HG03060 (cell line): ENCODE measurements around the gene AGO3.
"Not testable (repeated sequence)": the region's sequence is repeated elsewhere in the genome, so short reads cannot be mapped to it uniquely, and the experiment has no call there.

Experiments used
- ATAC-seq: cut with Tn5 transposase; IDR thresholded peaks from one replicate; pipeline ENCODE4 v1.9.1; 2021; ENCODE audit warnings: low read depth, moderate number of reproducible peaks; ENCODE audit not compliant: unreplicated experiment

The AGO3 gene

DNA sequence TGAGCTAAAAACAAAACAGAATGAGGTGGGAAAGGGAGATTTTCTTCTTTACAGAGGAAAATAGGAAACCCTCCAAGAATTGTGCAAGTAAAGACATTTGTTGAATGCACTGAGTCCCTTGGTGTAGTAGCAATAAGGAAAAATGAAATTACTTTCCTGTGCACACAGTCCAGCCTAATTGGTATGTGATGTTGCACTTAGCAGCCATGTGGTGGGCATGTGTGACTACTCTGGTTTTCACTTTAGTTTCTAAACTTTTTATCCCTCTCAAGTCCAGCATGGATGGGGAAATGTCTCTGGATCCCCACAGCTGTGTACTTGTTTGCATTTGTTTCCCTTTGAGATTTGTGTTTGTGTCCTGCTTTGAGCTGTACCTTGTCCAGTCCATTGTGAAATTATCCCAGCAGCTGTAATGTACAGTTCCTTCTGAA lies 7.1 kb upstream of the AGO3 start:
- no peak for ATAC-seq

GRCh38 chr1:35924838-35925237 lies 6.1 kb upstream of the AGO3 start:
- no peak for ATAC-seq

GRCh38 chr1:35925741-35926140 lies 5.2 kb upstream of the AGO3 start:
- no peak for ATAC-seq

GRCh38 chr1:35927472-35927871 lies 3.4 kb upstream of the AGO3 start:
- no peak for ATAC-seq

- no peak for ATAC-seq
Observed at GRCh38 chr1:35929730-35930592, 944 bp upstream of the AGO3 start.

DNA sequence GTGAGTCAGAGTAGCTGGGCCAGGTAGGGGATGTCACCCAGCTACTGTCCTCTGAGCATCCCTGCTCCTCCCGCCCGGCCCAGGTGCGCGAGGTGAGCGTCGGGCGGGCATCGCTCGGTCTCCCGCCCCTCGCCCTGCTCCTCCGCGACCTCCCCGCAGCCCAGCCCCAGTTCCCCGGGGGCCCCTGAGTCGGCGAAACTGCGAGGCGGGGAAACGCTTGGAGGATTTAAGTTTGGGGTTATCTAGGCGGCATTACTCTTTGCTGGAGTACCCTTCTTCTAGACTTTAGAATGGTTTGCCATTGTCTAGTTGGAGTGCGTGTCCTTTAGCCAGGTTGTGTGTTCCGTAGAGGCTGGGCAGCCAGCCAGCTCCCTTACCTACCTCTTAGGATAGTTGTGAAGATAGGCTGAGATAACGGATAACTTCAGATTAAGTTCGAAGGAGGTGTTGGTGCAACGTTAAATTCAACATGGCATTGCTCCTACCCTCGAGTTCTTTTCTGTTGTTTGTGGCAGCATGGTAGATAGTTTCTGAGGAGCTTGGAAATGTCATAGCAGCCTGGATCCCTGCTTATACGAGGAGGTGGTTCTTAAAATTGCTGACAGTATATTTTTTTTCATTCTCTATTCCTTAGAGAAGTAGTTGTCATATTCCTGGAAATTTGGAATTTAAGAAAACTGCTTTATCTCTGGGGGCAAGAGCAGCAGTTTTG lies 697 bp downstream of the AGO3 start:
- no peak for ATAC-seq

DNA sequence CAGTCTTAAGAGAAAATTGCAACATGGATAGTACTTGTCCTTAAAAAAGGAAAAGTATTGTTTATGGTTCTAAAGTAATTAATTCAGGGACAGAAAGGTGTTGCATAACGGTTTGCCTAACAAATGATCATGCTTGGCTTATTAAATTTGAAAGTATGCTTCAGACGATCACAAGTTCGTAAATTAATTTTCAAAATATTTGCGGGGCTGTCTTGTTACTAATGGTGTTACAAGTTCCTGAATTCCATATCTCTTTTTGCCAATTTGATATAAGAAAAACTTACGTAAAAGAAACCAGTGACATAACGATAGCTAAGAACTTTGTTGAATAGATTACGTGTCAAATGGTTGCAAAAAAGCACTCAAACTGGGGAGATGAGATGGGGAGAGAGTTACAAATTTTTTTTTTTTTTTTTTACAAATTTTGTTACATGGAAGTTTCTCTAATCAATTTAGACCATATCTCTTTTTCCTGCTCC lies 1.3 kb downstream of the AGO3 start:
- ATAC-seq: no peak

DNA sequence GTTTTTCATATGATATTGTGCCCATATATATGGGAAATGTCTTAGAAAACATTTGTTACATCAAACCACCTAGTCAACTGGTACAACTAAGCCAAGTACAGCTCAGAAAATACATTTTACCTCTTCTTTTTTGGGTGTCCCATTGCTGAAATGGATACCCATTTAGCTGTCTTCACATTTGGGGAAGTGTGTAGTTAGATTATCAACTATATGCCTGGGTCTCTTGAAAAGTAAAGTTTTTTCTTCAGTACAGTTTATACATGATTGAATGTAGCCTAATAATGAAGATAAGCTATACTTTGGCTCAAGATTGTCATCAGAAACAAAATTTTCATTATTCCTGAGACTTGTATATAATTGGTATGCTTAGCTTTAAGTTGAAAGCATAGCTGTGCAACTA lies 2.0 kb downstream of the AGO3 start:
- ATAC-seq: no peak

DNA sequence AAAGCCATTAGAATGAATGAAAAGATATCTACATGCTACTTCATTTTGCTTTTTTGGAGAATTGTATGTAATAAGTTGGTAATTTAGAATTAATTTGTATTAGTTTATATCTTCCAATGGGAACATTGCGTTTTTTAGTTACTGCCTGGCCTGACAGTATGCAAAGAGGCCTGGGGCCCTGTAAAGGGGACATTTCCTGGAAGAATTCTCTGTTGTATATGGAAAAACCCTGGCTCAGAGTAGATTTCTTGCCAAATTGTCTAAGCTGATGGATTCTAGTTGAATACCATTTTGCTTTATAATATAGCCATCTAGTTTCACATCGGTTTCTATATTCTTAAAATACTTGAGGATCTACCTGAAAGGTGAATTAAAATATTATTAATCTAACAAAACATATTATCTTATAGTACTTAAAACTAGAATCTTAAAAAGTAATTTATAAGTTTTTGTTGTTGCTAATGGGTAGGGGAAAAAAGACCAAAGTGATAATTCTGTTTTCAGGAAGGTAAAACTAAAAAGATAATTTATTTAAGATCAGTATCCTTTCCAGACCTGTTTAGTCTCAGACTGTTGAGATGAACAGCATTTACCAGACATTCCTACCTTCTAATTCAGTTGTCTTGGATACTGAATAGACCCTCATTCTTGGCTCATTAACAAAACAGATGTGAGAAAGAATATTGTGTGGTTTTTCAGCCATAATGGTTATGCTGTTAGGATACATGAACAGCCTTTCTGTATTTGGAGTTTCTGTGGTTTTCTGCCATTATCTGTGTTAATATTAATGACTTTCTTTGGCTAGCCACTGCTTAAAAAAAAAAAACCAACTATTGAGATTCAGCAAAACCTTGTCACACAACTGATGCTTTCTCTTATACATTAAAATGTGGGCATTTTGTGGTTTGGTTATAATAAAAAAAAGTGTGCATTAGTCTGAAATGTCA lies 4.8 kb downstream of the AGO3 start:
- no peak for ATAC-seq

DNA sequence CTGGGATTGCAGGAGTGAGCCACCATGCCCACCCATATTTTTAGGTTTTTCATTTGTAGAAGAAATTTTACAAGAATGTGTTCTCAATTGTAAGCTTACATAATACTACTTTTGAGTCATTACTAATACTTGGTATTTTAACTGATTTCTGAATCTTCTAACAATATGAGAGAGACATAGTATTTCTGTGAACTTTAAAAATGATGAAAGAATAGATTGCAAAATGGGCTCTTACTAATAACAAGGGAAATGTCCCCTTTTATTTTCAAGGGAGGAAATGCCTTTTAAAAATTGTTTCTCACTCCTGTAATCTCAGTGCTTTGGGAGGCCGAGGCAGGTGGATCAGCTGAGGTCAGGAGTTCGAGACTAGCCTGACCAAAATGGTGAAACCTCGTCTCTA lies 5.9 kb downstream of the AGO3 start:
- no peak for ATAC-seq

DNA sequence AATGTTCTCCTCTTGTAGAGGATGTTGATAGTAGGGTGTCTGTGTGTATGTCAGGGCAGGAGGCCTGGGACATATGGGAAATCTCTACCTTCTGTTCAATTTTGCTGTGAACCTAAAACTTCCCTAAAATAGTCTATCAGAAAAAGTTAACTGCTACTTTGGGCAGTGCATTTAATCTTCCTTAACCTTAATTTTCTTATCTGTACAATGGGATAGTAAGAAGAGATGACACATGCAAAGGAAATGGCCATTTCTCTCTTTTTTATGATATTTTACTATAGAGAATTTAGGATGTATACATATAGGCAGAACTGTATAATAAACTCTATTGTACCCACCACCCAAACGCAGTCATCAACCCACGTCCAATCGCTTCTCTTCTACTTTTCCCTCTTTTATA lies 8.6 kb downstream of the AGO3 start:
- no peak for ATAC-seq

- no peak for ATAC-seq
Observed at GRCh38 chr1:35945327-35945726, 14.4 kb downstream of the AGO3 start.

GRCh38 chr1:35947547-35947946 lies 16.6 kb downstream of the AGO3 start:
- no peak for ATAC-seq

GRCh38 chr1:35958558-35958957 lies 27.7 kb downstream of the AGO3 start:
- ATAC-seq: no peak

- ATAC-seq: no peak
Observed at GRCh38 chr1:35959304-35959703, 28.4 kb downstream of the AGO3 start.

GRCh38 chr1:35962952-35963351 lies 32.0 kb downstream of the AGO3 start:
- ATAC-seq: no peak

DNA sequence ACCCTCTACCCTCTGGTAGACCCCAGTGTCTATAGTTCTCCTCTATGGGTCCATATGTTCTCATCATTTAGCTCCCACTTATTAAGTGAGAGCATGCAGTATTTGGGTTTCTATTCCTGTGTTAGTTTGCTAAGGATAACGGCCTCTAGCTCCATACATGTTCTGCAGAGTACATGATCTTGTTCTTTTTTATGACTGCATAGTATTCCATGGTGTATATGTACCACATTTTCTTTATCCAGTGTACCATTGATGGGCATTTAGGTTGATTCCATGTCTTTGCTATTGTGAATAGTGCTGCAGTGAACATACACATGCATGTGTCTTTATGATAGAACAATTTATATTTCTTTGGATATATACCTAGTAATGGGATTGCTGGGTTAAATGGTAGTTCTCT lies 33.4 kb downstream of the AGO3 start:
- ATAC-seq: not testable (repeated sequence)

GRCh38 chr1:35968396-35968795 lies 37.5 kb downstream of the AGO3 start:
- no peak for ATAC-seq

GRCh38 chr1:35971601-35972000 lies 40.7 kb downstream of the AGO3 start:
- ATAC-seq: no peak

GRCh38 chr1:35972631-35973030 lies 41.7 kb downstream of the AGO3 start:
- not testable (repeated sequence) for ATAC-seq

DNA sequence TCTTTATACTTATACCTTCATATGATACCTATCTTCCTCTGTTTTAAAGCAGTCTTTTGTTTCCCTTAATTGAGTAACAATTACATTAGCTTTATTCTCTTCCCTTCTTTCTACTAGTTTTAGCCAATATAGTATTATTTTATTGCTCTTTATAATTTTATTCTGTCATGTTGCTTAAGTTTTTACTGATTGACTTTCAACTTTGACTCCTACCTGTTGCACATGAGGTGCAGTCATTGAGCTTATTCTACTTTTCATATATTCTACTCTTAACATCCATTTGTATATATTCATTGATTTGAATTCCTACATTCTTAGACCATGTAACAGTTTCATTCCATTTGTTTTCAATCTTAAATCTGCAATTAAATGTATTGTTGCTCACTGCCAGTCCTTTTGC lies 49.2 kb downstream of the AGO3 start:
- ATAC-seq: no peak
